H1 (cell line): ENCODE data around the gene CKS1B.

Source experiments
- ASH2L ChIP-seq: fragments of 200-600, 300-600 bp; sonication (generic); IDR thresholded peaks from one replicate; pipeline ENCODE4 v1.7.1; 2017; ENCODE audit warnings: low read length
- BRCA1 ChIP-seq: IDR thresholded peaks from 2 replicates; pipeline ENCODE4 v1.6.1; 2012; ENCODE audit warnings: low read depth, low read length, improper control_type of control experiment
- CTCF ChIP-seq, 3 experiments: IDR thresholded peaks; 1 replicate in 2 of 3; 2 replicates in 1 of 3; pipeline versions ENCODE4 v1.5.1 to v1.6.1; 2011; ENCODE audit warnings: low read length in 3 of 3, mild to moderate bottlenecking in 3 of 3, inconsistent platforms in 2 of 3, low read depth in 1 of 3, moderate library complexity in 1 of 3; ENCODE audit not compliant: insufficient read depth in 1 of 3; ENCODE audit errors: control extremely low read depth in 1 of 3
- EGR1 ChIP-seq: IDR thresholded peaks from 2 replicates; pipeline ENCODE4 v1.6.1; 2011; ENCODE audit warnings: low read depth, low read length, borderline replicate concordance
- GABPA ChIP-seq: IDR thresholded peaks from 2 replicates; pipeline ENCODE4 v1.6.1; 2011; ENCODE audit warnings: mild to moderate bottlenecking, low read length, moderate library complexity, borderline replicate concordance; ENCODE audit not compliant: insufficient read depth
- KDM1A ChIP-seq: fragments of 200-600, 300-600 bp; sonication (generic); IDR thresholded peaks from 2 replicates; pipeline ENCODE4 v1.7.1; 2016; ENCODE audit warnings: mild to moderate bottlenecking, low read length, borderline replicate concordance
- NRF1 ChIP-seq: IDR thresholded peaks from 2 replicates; pipeline ENCODE4 v1.6.1; 2011; ENCODE audit warnings: mild to moderate bottlenecking, low read depth, low read length, improper control_type of control experiment
- POLR2A ChIP-seq, 2 experiments: IDR thresholded peaks; 1 replicate in 1 of 2; 2 replicates in 1 of 2; pipeline ENCODE4 v1.6.1; 2011; ENCODE audit warnings: low read depth in 2 of 2, low read length in 2 of 2, mild to moderate bottlenecking in 2 of 2; ENCODE audit errors: control extremely low read depth in 1 of 2
- SIN3A ChIP-seq, 2 experiments: IDR thresholded peaks in 1 of 2; conservative IDR thresholded peaks in 1 of 2; 2 replicates each; pipeline ENCODE4 v1.6.1; 2011 to 2012; ENCODE audit warnings: low read length in 2 of 2, improper control_type of control experiment in 1 of 2, low read depth in 1 of 2, mild to moderate bottlenecking in 1 of 2
- SP4 ChIP-seq: IDR thresholded peaks from 2 replicates; pipeline ENCODE4 v1.6.1; 2012; ENCODE audit warnings: low read length, inconsistent platforms
- YY1 ChIP-seq: IDR thresholded peaks from 2 replicates; pipeline ENCODE4 v1.6.1; 2011; ENCODE audit warnings: low read depth, mild to moderate bottlenecking, low read length
- ZNF274 ChIP-seq: IDR thresholded peaks from 2 replicates; pipeline ENCODE4 v1.7.0; 2012; ENCODE audit warnings: low read length, borderline replicate concordance; ENCODE audit errors: extremely low read depth
- TF ChIP-seq, protein P1 (sequence below): IDR thresholded peaks from 2 replicates; pipeline ENCODE4 v1.6.1; 2012; ENCODE audit warnings: inconsistent platforms
- TF ChIP-seq, protein P2 (sequence below): IDR thresholded peaks from 2 replicates; pipeline ENCODE4 v1.6.1; 2012; ENCODE audit warnings: low read length, inconsistent platforms

GRCh38 chr1:154992721-154993571, 18.5 kb downstream of the CKS1B start:
- TF ChIP-seq SP4 (no peak), CTCF (IDR thresholded peaks at IDR 0.05; ENCODE audit: control extremely low read depth in 1 of 3, insufficient read depth in 1 of 3, low read depth in 1 of 3, low read length in 3 of 3) (peak; percentile 45 to 51 (median 48)), ZNF274 (no peak), BRCA1 (no peak), YY1 (no peak), NRF1 (no peak), EGR1 (no peak), KDM1A (no peak), GABPA (no peak), POLR2A (IDR thresholded peaks at IDR 0.05; ENCODE audit: control extremely low read depth in 1 of 2, low read depth in 2 of 2, low read length in 2 of 2) (peak; percentile 51 to 61), ASH2L (no peak), SIN3A (conservative IDR thresholded peaks at IDR 0.05 in 1 of 2, IDR thresholded peaks at IDR 0.05 in 1 of 2; ENCODE audit: low read depth in 1 of 2, low read length in 2 of 2) (no peak)
- TF ChIP-seq, protein P1, sequence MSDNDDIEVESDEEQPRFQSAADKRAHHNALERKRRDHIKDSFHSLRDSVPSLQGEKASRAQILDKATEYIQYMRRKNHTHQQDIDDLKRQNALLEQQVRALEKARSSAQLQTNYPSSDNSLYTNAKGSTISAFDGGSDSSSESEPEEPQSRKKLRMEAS = no peak
- TF ChIP-seq, protein P2, sequence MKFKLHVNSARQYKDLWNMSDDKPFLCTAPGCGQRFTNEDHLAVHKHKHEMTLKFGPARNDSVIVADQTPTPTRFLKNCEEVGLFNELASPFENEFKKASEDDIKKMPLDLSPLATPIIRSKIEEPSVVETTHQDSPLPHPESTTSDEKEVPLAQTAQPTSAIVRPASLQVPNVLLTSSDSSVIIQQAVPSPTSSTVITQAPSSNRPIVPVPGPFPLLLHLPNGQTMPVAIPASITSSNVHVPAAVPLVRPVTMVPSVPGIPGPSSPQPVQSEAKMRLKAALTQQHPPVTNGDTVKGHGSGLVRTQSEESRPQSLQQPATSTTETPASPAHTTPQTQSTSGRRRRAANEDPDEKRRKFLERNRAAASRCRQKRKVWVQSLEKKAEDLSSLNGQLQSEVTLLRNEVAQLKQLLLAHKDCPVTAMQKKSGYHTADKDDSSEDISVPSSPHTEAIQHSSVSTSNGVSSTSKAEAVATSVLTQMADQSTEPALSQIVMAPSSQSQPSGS = no peak
